H1 (cell line): ENCODE measurements around the gene PTPN1. TPM values are rescaled to one million over a fixed set of nuclear protein-coding genes. Genes with fewer than 3 reads are reported as not detected.

ENCODE experiments used
- RFX5 ChIP-seq: IDR thresholded peaks from 2 replicates; pipeline ENCODE4 v1.6.1; 2011; ENCODE audit warnings: low read depth, low read length, improper control_type of control experiment, borderline replicate concordance
- TAF1 ChIP-seq: IDR thresholded peaks from 2 replicates; pipeline ENCODE4 v1.6.1; 2011; ENCODE audit warnings: mild to moderate bottlenecking, low read depth, low read length
- polyA plus RNA-seq, 7 experiments: library from polyadenylated mRNA; depleted of rRNA in 3 of 7; stranded (reverse) in 5 of 7; unstranded in 2 of 7; fragments of >200 nt in 5 of 7; fragments of 200-250 nt in 2 of 7; gene quantifications; 1 replicate in 5 of 7; 2 replicates in 1 of 7; 4 replicates in 1 of 7; pipeline versions ENCODE4 v1.2.1 to v1.2.3, GENCODE V29; 2011 to 2013; ENCODE audit warnings: missing spikeins in 2 of 7, mixed read lengths in 2 of 7
- total RNA-seq: library from RNA; stranded (reverse); fragmentation: NEBNext Ultra II Directional; extraction: Animal tissue kit (Norgen Biotek cat#: 25700); gene quantifications from 2 replicates; pipeline ENCODE4 v1.2.1, GENCODE V29; 2021

Gene PTPN1
- total and polyA plus RNA-seq, 2 of the 8 experiments (the other 6 are each of a cell fraction or from before 2014, with no cell fraction given): 18.6 to 32.1 TPM

- no peak for TF ChIP-seq TAF1
- no peak for TF ChIP-seq RFX5
Measured at GRCh38 chr20:50600281-50600895, 90.2 kb downstream of the PTPN1 start (continued).
